ENCODE measurements around the gene UROS. TPM values are rescaled to one million over a fixed set of nuclear protein-coding genes. Genes with fewer than 3 reads are reported as not detected.

UROS gene
- total and polyA plus RNA-seq, 2 donors (not counting 1 experiment from before 2014, with no cell fraction given): 54.4 to 60.4 TPM

- H2AFZ ChIP-seq (ENCODE audit: low read length): no peak overlapping the region
- H3K4me1 ChIP-seq (ENCODE audit: control insufficient read depth, extremely low read depth, insufficient read depth, low read length): no peaks in the 10 kb centered on the region
- H3K36me3 ChIP-seq (ENCODE audit: control insufficient read depth, insufficient read depth, low read length): no peaks in the 10 kb centered on the region
- no peak overlapping the region for H3K4me3 ChIP-seq (replicated peaks in 1 of 4; ENCODE audit: control extremely low read depth in 1 of 4, insufficient read depth in 1 of 4, low read depth in 3 of 4, low read length in 4 of 4)
- H4K20me1 ChIP-seq (ENCODE audit: control insufficient read depth, extremely low read depth, insufficient read depth, low read length): no peaks in the 10 kb centered on the region
- no peak overlapping the region for H3K27ac ChIP-seq (ENCODE audit: insufficient read depth, low read length)
- H3K9me3 ChIP-seq (ENCODE audit: control insufficient read depth, insufficient read depth, low read depth, low read length): no peaks in the 10 kb centered on the region
- no peak for DNase-seq (ENCODE audit: low read depth in 2 of 2)
- no peak overlapping the region for H3K4me2 ChIP-seq (ENCODE audit: extremely low read depth, insufficient read depth, low read length)
- H3K27me3 ChIP-seq (ENCODE audit: control insufficient read depth, insufficient read depth, low read length): peaks cover 2% of the 10 kb centered on the region
- no peaks in the 10 kb centered on the region for H3K79me2 ChIP-seq (ENCODE audit: control insufficient read depth, insufficient read depth, low read length)
- no peak overlapping the region for H3K9ac ChIP-seq (ENCODE audit: insufficient read depth, low read length)
- TF ChIP-seq EZH2 (IDR thresholded peaks at IDR 0.05; ENCODE audit: low read length, missing control alignments): no peak
- no peak for TF ChIP-seq CTCF (conservative IDR thresholded peaks at IDR 0.05 in 1 of 2, IDR thresholded peaks at IDR 0.05 in 1 of 2; ENCODE audit: low read depth in 1 of 2, low read length in 2 of 2)
These were observed 44.5 kb downstream of the UROS start for GRCh38 chr10:125778556-125778955.

- Histone ChIP-seq H4K20me1 (ENCODE audit: control insufficient read depth, extremely low read depth, insufficient read depth, low read length) (no peaks in the 10 kb centered on the region), H3K9me3 (ENCODE audit: control insufficient read depth, insufficient read depth, low read depth, low read length) (no peaks in the 10 kb centered on the region), H3K27ac (ENCODE audit: insufficient read depth, low read length) (no peak overlapping the region), H3K4me2 (ENCODE audit: extremely low read depth, insufficient read depth, low read length) (no peak overlapping the region), H3K27me3 (ENCODE audit: control insufficient read depth, insufficient read depth, low read length) (peaks cover 2% of the 10 kb centered on the region), H3K9ac (ENCODE audit: insufficient read depth, low read length) (no peak overlapping the region), H3K79me2 (ENCODE audit: control insufficient read depth, insufficient read depth, low read length) (no peaks in the 10 kb centered on the region), H2AFZ (ENCODE audit: low read length) (no peak overlapping the region), H3K4me1 (ENCODE audit: control insufficient read depth, extremely low read depth, insufficient read depth, low read length) (no peaks in the 10 kb centered on the region), H3K36me3 (ENCODE audit: control insufficient read depth, insufficient read depth, low read length) (no peaks in the 10 kb centered on the region), H3K4me3 (replicated peaks in 1 of 4; ENCODE audit: control extremely low read depth in 1 of 4, insufficient read depth in 1 of 4, low read depth in 3 of 4, low read length in 4 of 4) (no peak overlapping the region)
- TF ChIP-seq CTCF (conservative IDR thresholded peaks at IDR 0.05 in 1 of 2, IDR thresholded peaks at IDR 0.05 in 1 of 2; ENCODE audit: low read depth in 1 of 2, low read length in 2 of 2) (no peak), EZH2 (IDR thresholded peaks at IDR 0.05; ENCODE audit: low read length, missing control alignments) (no peak)
- DNase-seq (ENCODE audit: low read depth in 2 of 2): no peak
These were observed 45.3 kb downstream of the UROS start for GRCh38 chr10:125777806-125778205.

GRCh38 chr10:125775491-125776106 is 47.5 kb downstream of the UROS start, which contains the start of gene MMP21:
Gene MMP21, minus strand, starts transcription at chr10:125775821. Its CDS starts 0 bp downstream, at chr10:125775821.
- Histone ChIP-seq H3K9ac (ENCODE audit: insufficient read depth, low read length) (no peak within 1 kb of the TSS), H3K27ac (ENCODE audit: insufficient read depth, low read length) (no peak within 1 kb of the TSS), H3K9me3 (ENCODE audit: control insufficient read depth, insufficient read depth, low read depth, low read length) (no peaks in the 10 kb centered on the region), H4K20me1 (ENCODE audit: control insufficient read depth, extremely low read depth, insufficient read depth, low read length) (no peaks in the 10 kb centered on the region), H3K4me3 (replicated peaks in 1 of 4; ENCODE audit: control extremely low read depth in 1 of 4, insufficient read depth in 1 of 4, low read depth in 3 of 4, low read length in 4 of 4) (no peak within 1 kb of the TSS), H3K4me2 (ENCODE audit: extremely low read depth, insufficient read depth, low read length) (no peak within 1 kb of the TSS), H3K27me3 (ENCODE audit: control insufficient read depth, insufficient read depth, low read length) (peaks cover 2% of the 10 kb centered on the region), H2AFZ (ENCODE audit: low read length) (no peak within 1 kb of the TSS), H3K79me2 (ENCODE audit: control insufficient read depth, insufficient read depth, low read length) (no peaks in the 10 kb centered on the region), H3K36me3 (ENCODE audit: control insufficient read depth, insufficient read depth, low read length) (no peaks in the 10 kb centered on the region), H3K4me1 (ENCODE audit: control insufficient read depth, extremely low read depth, insufficient read depth, low read length) (no peaks in the 10 kb centered on the region)
- TF ChIP-seq EZH2 (IDR thresholded peaks at IDR 0.05; ENCODE audit: low read length, missing control alignments) (no peak), CTCF (conservative IDR thresholded peaks at IDR 0.05 in 1 of 2, IDR thresholded peaks at IDR 0.05 in 1 of 2; ENCODE audit: low read depth in 1 of 2, low read length in 2 of 2) (no peak)
- DNase-seq (ENCODE audit: low read depth in 2 of 2): no peak

Data from fibroblast of lung (primary cell).